Breast epithelium (tissue), 3 donors: Measurements from ENCODE around the gene CLDN1.
A peak's percentile ranks its signal among the peaks of the same experiment; 100 is the strongest.

Experiments
- CTCF ChIP-seq, 3 donors: fragments of 450-650 bp; IDR thresholded peaks; one replicate each; pipeline ENCODE4 v1.5.1; 2016 to 2017; ENCODE audit warnings: antibody characterized with exemption in 3 of 3, mild to moderate bottlenecking in 3 of 3, moderate library complexity in 3 of 3
- POLR2A ChIP-seq: fragments of 450-650 bp; IDR thresholded peaks from one replicate; pipeline ENCODE4 v1.6.1; 2016; ENCODE audit warnings: antibody characterized with exemption, mild to moderate bottlenecking, moderate library complexity
- POLR2AphosphoS5 ChIP-seq, 3 donors: sonication (generic); formaldehyde crosslinking; IDR thresholded peaks; one replicate each; pipeline ENCODE4 v1.6.1; 2017; ENCODE audit warnings: antibody characterized with exemption in 3 of 3

DNA sequence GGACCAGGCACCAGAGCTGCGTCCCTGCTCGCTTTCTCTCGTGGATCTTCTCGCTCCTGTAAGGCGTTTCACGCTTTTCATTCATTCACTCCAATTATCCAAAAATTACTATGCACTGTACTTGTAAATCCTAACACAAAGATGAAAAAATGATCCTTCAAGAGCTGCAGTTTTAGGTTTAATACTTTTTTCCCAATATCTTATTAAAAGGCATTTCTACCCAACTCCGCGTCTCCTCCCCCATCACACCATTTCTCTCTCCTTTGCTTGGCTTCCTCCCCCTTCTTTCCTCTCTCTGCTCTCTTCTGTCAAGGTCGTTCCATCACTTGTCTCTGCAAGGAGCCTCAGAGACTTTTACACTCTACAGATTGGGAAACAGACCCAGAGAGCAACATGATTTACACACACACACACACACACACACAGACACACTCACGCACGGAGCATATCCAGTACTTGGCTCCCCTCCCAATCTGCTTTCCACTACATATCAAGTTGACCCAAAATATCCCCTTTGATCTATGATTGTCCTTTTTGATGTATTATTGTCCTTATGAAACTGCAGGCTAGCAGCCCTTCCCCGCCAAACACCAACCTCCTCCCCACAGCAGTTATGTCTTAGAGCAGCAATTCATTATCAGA, 479 bp upstream of the CLDN1 start:
- peak in 2 of 3 donors; percentile 2 to 25 for TF ChIP-seq CTCF (IDR thresholded peaks at IDR 0.05)
- no peak for TF ChIP-seq POLR2AphosphoS5 (IDR thresholded peaks at IDR 0.05)
- TF ChIP-seq POLR2A: no peak
